ENCODE results near the gene COG7. TPM values are rescaled to one million over a fixed set of nuclear protein-coding genes. Genes with fewer than 3 reads are reported as not detected.
A peak's percentile ranks its signal among the peaks of the same experiment; 100 is the strongest.

COG7 gene
- total and polyA plus RNA-seq, 2 of the 13 experiments (the other 11 are each of a cell fraction or from before 2014, with no cell fraction given) = 12.6 to 54.5 TPM

GRCh38 chr16:23434380-23434779 lies 18.6 kb downstream of the COG7 start (continued):
- no peak for TF ChIP-seq TOPORS (CRISPR knock-in tag; IDR thresholded peaks at IDR 0.05)
- TF ChIP-seq MAFK (conservative IDR thresholded peaks at IDR 0.05 in 1 of 2, IDR thresholded peaks at IDR 0.05 in 1 of 2; ENCODE audit: low read length in 2 of 2) = no peak
- no peak for TF ChIP-seq ZBED4 (CRISPR knock-in tag; IDR thresholded peaks at IDR 0.05; ENCODE audit: borderline replicate concordance)
- TF ChIP-seq ARID3A (IDR thresholded peaks at IDR 0.05; ENCODE audit: low read depth, low read length) = 0 out of 2 replicates have a peak, but pooled peaks have one; percentile 16
- 0 out of 2 replicates have a peak, but pooled peaks have one; percentile 24 for TF ChIP-seq KMT2B (CRISPR knock-in tag; IDR thresholded peaks at IDR 0.05)
- TF ChIP-seq SMAD3 (CRISPR knock-in tag; IDR thresholded peaks at IDR 0.05) = 0 out of 2 replicates have a peak, but pooled peaks have one; percentile 12
- TF ChIP-seq MIXL1 (CRISPR knock-in tag; IDR thresholded peaks at IDR 0.05) = peak; percentile 93
- peak; percentile 35; the same call in 1 of the 2 replicates for TF ChIP-seq ZNF337 (CRISPR knock-in tag; IDR thresholded peaks at IDR 0.05; ENCODE audit: borderline replicate concordance, low read depth)
- 0 out of 2 replicates have a peak, but pooled peaks have one; percentile 29 for TF ChIP-seq MYPOP (CRISPR knock-in tag; IDR thresholded peaks at IDR 0.05)
- TF ChIP-seq FOXJ3 (CRISPR knock-in tag; IDR thresholded peaks at IDR 0.05; ENCODE audit: borderline replicate concordance) = no peak
- TF ChIP-seq HDAC1 (CRISPR knock-in tag; IDR thresholded peaks at IDR 0.05) = 0 out of 2 replicates have a peak, but pooled peaks have one; percentile 11
- TF ChIP-seq RFXAP (CRISPR knock-in tag; IDR thresholded peaks at IDR 0.05; ENCODE audit: borderline replicate concordance) = no peak
- TF ChIP-seq ZGPAT (CRISPR knock-in tag; IDR thresholded peaks at IDR 0.05) = no peak
- peak; percentile 85 for TF ChIP-seq RAD21 (CRISPR knock-in tag; IDR thresholded peaks at IDR 0.05)
- no peak for TF ChIP-seq FLYWCH1 (CRISPR knock-in tag; IDR thresholded peaks at IDR 0.05)
- no peak for TF ChIP-seq RERE (CRISPR knock-in tag; IDR thresholded peaks at IDR 0.05; ENCODE audit: low read depth)
- peak; percentile 64; the same call in 1 of the 2 replicates for TF ChIP-seq HOXA5 (CRISPR knock-in tag; IDR thresholded peaks at IDR 0.05)

Measured in HepG2 (cell line).